ENCODE measurements around the gene CCDC141.

DNA sequence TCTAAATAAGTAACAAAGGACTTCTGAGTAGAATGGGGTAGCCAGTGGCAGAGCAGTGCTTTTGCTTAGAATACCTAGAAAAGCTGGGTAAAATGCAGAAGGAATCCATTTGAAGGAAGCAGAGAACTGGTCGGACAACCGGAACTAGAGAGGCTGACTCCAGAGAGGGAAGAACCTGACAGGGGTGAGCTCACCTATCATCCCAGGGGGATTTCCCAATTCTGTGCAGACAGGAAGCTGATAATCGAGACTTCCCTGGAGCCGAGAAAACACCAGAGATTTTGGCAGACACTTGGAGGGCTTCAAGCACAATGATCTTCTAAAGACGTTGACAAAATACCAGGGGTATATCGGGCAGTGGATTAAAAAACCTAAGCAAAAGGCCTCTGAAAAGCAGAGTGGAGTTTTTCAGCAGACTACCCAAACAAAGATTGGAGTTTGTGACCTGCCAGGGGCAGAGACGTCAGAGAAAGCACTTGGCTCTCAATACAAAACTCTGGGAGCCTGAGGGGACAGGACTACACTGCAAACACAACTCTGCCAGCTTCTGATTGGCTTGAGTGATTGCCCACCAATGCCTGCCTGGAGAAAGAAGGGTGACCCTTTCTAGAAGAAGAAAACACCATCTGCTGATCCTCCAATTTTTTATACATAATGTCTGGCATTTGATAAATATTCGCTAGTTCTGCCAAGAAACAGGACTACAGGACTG lies 175.3 kb downstream of the CCDC141 start:
- TF ChIP-seq, protein P1, sequence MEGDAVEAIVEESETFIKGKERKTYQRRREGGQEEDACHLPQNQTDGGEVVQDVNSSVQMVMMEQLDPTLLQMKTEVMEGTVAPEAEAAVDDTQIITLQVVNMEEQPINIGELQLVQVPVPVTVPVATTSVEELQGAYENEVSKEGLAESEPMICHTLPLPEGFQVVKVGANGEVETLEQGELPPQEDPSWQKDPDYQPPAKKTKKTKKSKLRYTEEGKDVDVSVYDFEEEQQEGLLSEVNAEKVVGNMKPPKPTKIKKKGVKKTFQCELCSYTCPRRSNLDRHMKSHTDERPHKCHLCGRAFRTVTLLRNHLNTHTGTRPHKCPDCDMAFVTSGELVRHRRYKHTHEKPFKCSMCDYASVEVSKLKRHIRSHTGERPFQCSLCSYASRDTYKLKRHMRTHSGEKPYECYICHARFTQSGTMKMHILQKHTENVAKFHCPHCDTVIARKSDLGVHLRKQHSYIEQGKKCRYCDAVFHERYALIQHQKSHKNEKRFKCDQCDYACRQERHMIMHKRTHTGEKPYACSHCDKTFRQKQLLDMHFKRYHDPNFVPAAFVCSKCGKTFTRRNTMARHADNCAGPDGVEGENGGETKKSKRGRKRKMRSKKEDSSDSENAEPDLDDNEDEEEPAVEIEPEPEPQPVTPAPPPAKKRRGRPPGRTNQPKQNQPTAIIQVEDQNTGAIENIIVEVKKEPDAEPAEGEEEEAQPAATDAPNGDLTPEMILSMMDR (IDR thresholded peaks at IDR 0.05) = no peak
- no peak for TF ChIP-seq ZFX (IDR thresholded peaks at IDR 0.05; ENCODE audit: borderline replicate concordance)
